Heart right ventricle (tissue), 16 donors: ENCODE measurements around the gene MRPL38. TPM values are rescaled to one million over a fixed set of nuclear protein-coding genes. Genes with fewer than 3 reads are reported as not detected.

Experiments used
- ATAC-seq, 8 donors: fragments of 200-7000 bp; cut with Tn5 transposase; one replicate each; pipeline ENCODE4 v1.9.1; 2020; ENCODE audit warnings: mild to moderate bottlenecking in 8 of 8, moderate library complexity in 8 of 8, moderate number of reproducible peaks in 1 of 8
- DNase-seq, 2 donors: peaks; one replicate each; pipeline ENCODE4 v3.0.0-alpha.2; 2020
- H3K27ac ChIP-seq, 10 donors: fragments of 200-600 bp; sonication (generic) in 2 of 10; one replicate each; pipeline versions ENCODE4 v1.5.0 to v1.8.0; 2020 to 2022; ENCODE audit warnings: mild to moderate bottlenecking in 3 of 10
- H3K27me3 ChIP-seq, 7 donors: fragments of 200-600 bp; one replicate each; pipeline ENCODE4 v1.8.0; 2021 to 2022; ENCODE audit warnings: mild to moderate bottlenecking in 2 of 7
- H3K36me3 ChIP-seq, 9 donors: fragments of 200-600 bp; sonication (generic) in 1 of 9; one replicate each; pipeline versions ENCODE4 v1.5.0 to v1.8.0; 2020 to 2022; ENCODE audit warnings: mild to moderate bottlenecking in 2 of 9
- H3K4me1 ChIP-seq, 9 donors: fragments of 200-600 bp; sonication (generic) in 1 of 9; one replicate each; pipeline versions ENCODE4 v1.5.0 to v1.8.0; 2020 to 2022; ENCODE audit warnings: mild to moderate bottlenecking in 4 of 9
- H3K4me3 ChIP-seq, 10 donors: fragments of 200-600 bp; sonication (generic) in 2 of 10; one replicate each; pipeline versions ENCODE4 v1.5.0 to v1.8.0; 2020 to 2022; ENCODE audit warnings: mild to moderate bottlenecking in 7 of 10, moderate library complexity in 2 of 10
- H3K9me3 ChIP-seq, 11 donors: fragments of 200-600 bp in 10 of 11; sonication (generic) in 2 of 11; one replicate each; pipeline versions ENCODE4 v1.5.0 to v1.8.0; 2013 to 2022; ENCODE audit warnings: mild to moderate bottlenecking in 2 of 11, control low read depth in 1 of 11, moderate library complexity in 1 of 11
- WGBS, 2 donors: extraction: QIAGEN DNeasy Blood & Tissue Kit; methylation state at CpG; one replicate each; pipeline ENCODE4 v1.1.7; 2013; ENCODE audit warnings: inconsistent platforms in 1 of 2; 5-methylcytosine and 5-hydroxymethylcytosine counted together
- intact Hi-C, 10 donors: fragments of 100-400 bp; cut with DNase I; formaldehyde crosslinking; loops; one replicate each; pipeline versions ENCODE4 v1.11.1 to v1.14.2; 2022
- long read RNA-seq, 3 donors: library from polyadenylated mRNA; unstranded; transcript quantifications; one replicate each; pipeline ENCODE4 v2.0.0, GENCODE V29; 2020 to 2021
- polyA plus RNA-seq, 2 donors: library from polyadenylated mRNA; stranded (reverse); fragments of 200-250 nt; gene quantifications; one replicate each; pipeline ENCODE4 v1.2.3, GENCODE V29; 2013
- total RNA-seq, 10 donors: library from RNA; stranded (reverse); fragmentation: NEBNext Ultra II Directional in 3 of 10; extraction: Animal tissue kit (Norgen Biotek cat#: 25700) in 3 of 10; gene quantifications; one replicate each; pipeline versions ENCODE4 v1.2.1 to v1.2.4, GENCODE V29; 2021 to 2023
- TF ChIP-seq, protein P1 (sequence below), 9 donors: fragments of 200-600 bp; sonication (generic) in 2 of 9; IDR thresholded peaks; one replicate each; pipeline versions ENCODE4 v1.5.0 to v1.8.0; 2021 to 2022; ENCODE audit warnings: antibody characterized with exemption in 9 of 9, mild to moderate bottlenecking in 5 of 9, moderate library complexity in 1 of 9
- donor health status: Arrhythmogenic right ventricular cardiomyopathy.
- donor health status: ischemic (EF 13 %, LVEDD 7.1; RV severe dilation, severe dysfunction).
- donor health status: healthy with polysubstance abuse.
- donor health status: DM: no; HTN: yes; CAD: no.
- donor health status: DM: no; HTN: no; CAD: no.
- donor health status: ischemic (EF 25% LVEDD 6.9; RV normal size, moderate dysfunction).
- donor health status: ischemic (EF 25% LVEDD 5.7; RV mildly dilated, moderate dysfunction).
- donor health status: healthy.
- donor health status: DM: yes; HTN: yes; CAD: no.
- donor health status: Ischemic cardiomyopathy.
- donor health status: ischemic (EF 35%, LVEDD 5.7; RV mildly dilated, moderate dysfunction).
- donor health status: nonischemic (EF 11% LVEDD 7.7; RV severe dilation, severe dysfunction).
- donor health status: DM: yes; HTN: yes; CAD: no.
- donor health status: PGD.
- donor health status: ischemic (EF 29% LVEDD 5.4; RV normal size, mild dysfunction).
- donor health status: nonischemic (EF 23%, LVEDD 6.1; RV moderate dilation, normal function).

The MRPL38 gene
- total RNA-seq = 100 to 1,000 TPM in 4 of 10 donors, 10 to 100 TPM in 6; 89.6 to 144 (median 96.5) TPM
- 100 to 1,000 TPM in 1 of 2 donors, 10 to 100 TPM in 1; 86.0 to 160 TPM for polyA plus RNA-seq
- long read RNA-seq, donor 1, transcript MRPL38-201 (9 exons, 1,888 nt) = major isoform, 146 of 167 reads
- long read RNA-seq, donor 1, partial matches to known transcripts = 4 of 167 reads
- long read RNA-seq, donor 1, other reads (novel, unspliced or antisense) = 15 of 167 reads
- long read RNA-seq, donor 2, transcript MRPL38-201 (9 exons, 1,888 nt) = major isoform, 173 of 187 reads
- long read RNA-seq, donor 2, partial matches to known transcripts = 6 of 187 reads
- long read RNA-seq, donor 2, other reads (novel, unspliced or antisense) = 8 of 187 reads
- long read RNA-seq, donor 3, transcript MRPL38-201 (9 exons, 1,888 nt) = major isoform, 308 of 332 reads
- long read RNA-seq, donor 3, partial matches to known transcripts = 7 of 332 reads
- long read RNA-seq, donor 3, other reads (novel, unspliced or antisense) = 13 of 332 reads

DNA sequence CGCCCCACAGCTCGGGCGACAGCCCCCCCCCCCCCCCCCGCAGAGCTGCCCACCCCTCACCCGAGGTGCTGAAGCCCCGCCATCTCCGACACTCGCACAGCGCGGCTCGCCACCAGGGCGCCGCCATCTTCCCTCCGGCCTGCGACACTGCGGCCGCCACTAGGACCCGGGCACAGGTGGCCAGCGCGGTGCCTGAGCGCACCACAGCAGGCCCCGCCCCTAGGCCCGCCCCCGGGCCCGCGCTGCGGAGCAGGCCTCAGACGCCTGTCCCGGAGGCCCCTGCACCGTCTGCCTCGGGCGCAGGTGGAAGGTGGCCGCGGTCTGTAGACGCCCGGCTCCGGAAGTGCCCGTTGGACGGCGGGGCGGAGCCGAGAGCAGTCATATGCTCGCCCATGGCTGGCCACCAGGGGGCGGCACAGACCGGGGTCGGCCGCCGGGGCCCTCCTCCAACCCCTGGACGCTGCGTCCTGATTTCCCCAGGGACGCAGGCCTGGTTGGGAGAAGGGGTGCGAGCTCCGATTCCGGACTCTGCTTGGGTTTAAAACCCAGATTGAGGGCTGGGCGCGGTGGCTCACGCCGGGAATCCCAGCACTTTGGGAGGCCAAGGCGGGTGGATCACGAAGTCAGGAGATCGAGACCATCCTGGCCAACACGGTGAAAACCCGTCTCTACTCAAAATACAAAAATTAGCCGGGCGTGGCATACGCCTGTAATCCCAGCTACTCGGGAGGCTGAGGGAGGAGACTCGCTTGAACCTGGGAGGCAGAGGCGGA lies at the start of gene MRPL38:
TSS of gene MRPL38 (minus strand) at position 136 of the 773 bp plus-strand sequence. CDS start at position 127, 9 bp downstream.
- peak; percentile 89 to 94 for DNase-seq
- intact Hi-C loops = loop anchor here in 8 of 10 donors (1.0 to 10.0 kb wide), 8 partner anchors 72 to 390 kb away; partner anchors contain the start of genes ACOX1 (in 2 of the 8), TEN1 (in 2 of the 8) and UBALD2 (in 1 of the 8)
- whole genome bisulfite sequencing, 2 donors = 3 to 5% methylated on average over 61 to 66 of the region's 69 CpGs

DNA sequence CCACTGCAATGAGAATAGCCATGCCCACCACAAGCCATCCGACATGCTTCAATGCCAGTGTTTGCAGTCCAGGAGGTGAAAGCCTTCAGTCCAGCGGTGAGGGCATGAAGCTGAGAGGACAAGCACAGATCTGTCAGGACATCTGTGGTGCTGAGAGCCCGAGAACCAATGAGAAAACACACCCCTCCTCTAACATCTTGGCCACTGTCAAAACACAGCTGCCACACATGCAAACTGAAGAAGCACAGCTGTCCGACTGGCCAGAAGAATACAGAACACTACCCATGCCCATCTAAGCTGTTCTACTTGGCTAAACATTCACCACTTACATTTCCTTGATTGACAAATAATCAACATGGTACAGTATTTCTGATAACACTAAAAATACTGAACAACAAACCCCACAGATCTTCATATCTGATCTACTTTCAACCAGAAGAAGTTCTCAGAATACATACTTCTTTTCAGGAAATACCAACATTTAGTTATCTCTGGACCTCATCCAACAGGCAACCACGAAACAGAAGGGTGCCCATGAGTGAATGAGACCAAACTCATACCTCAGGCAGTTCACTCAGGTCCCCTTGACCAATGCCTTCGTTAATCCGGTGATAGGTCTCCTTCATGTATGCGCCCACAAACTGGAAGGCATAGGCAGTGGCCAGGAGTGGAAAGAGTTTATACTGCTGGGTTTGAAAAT lies 46.3 kb upstream of the MRPL38 start:
- intact Hi-C loops = no loop called here
- no peak overlapping the region for H3K27ac ChIP-seq
- ATAC-seq = no peak
- WGBS, 2 donors = 82 to 90% methylated on average over 8 of the region's 8 CpGs
- H3K9me3 ChIP-seq = no peaks in the 10 kb centered on the region
- no peaks in the 10 kb centered on the region for H3K4me1 ChIP-seq
- H3K36me3 ChIP-seq = peaks cover 8 to 100% (median 87%) of the 10 kb centered on the region in 9 donors
- no peak for DNase-seq
- H3K27me3 ChIP-seq = no peaks in the 10 kb centered on the region
- no peak overlapping the region for H3K4me3 ChIP-seq
- TF ChIP-seq, protein P1, sequence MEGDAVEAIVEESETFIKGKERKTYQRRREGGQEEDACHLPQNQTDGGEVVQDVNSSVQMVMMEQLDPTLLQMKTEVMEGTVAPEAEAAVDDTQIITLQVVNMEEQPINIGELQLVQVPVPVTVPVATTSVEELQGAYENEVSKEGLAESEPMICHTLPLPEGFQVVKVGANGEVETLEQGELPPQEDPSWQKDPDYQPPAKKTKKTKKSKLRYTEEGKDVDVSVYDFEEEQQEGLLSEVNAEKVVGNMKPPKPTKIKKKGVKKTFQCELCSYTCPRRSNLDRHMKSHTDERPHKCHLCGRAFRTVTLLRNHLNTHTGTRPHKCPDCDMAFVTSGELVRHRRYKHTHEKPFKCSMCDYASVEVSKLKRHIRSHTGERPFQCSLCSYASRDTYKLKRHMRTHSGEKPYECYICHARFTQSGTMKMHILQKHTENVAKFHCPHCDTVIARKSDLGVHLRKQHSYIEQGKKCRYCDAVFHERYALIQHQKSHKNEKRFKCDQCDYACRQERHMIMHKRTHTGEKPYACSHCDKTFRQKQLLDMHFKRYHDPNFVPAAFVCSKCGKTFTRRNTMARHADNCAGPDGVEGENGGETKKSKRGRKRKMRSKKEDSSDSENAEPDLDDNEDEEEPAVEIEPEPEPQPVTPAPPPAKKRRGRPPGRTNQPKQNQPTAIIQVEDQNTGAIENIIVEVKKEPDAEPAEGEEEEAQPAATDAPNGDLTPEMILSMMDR (IDR thresholded peaks at IDR 0.05) = no peak

More for the DNA sequence above, at the start of gene MRPL38:
- TF ChIP-seq, protein P1 (IDR thresholded peaks at IDR 0.05) = peak; percentile 87 to 100 (median 99)
- Histone ChIP-seq H3K27ac (peak within 1 kb of the TSS; percentile 88 to 97 (median 92)), H3K4me1 (peaks cover 6 to 26% (median 19%) of the 10 kb centered on the region in 9 donors), H3K9me3 (no peaks in the 10 kb centered on the region), H3K27me3 (no peaks in the 10 kb centered on the region), H3K36me3 (peaks cover 0 to 35% (median 15%) of the 10 kb centered on the region in 9 donors), H3K4me3 (peak within 1 kb of the TSS; percentile 66 to 96 (median 86))
- peak; percentile 90 to 96 (median 94) for ATAC-seq

DNA sequence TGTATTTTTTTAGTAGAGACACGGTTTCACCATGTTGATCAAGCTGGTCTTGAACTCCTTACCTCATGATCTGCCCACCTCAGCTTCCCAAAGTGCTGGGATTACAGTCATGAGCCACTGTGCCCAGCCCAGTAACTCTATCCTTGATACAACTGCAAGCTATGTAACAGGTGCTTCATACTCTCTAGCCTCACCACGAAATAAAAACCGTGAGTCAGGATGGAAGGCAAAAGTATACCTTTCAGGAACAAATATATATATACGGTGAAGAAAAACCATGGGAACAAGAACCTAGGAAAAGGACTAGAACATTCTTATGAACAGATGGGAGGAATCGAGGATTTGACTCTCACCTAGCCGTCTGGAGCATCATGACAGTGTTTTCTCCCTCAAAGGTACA lies 45.7 kb upstream of the MRPL38 start:
- DNase-seq (no peak), ATAC-seq (no peak)
- no peaks in the 10 kb centered on the region for H3K4me1 ChIP-seq
- TF ChIP-seq, protein P1 (IDR thresholded peaks at IDR 0.05) = no peak
- 93 to 95% methylated on average over 6 of the region's 6 CpGs for WGBS, 2 donors
- peaks cover 4 to 100% (median 81%) of the 10 kb centered on the region in 9 donors for H3K36me3 ChIP-seq
- H3K4me3 ChIP-seq = no peak overlapping the region
- no peaks in the 10 kb centered on the region for H3K9me3 ChIP-seq
- intact Hi-C loops = no loop called here
- no peaks in the 10 kb centered on the region for H3K27me3 ChIP-seq
- H3K27ac ChIP-seq = no peak overlapping the region
